Activated CD4-positive, alpha-beta T cell treated with anti-CD3 and anti-CD28 coated beads for 48 hours (primary cell): ENCODE measurements around the gene MARCHF10.

Experiments used
- DNase-seq: peaks from one replicate; pipeline ENCODE4 v3.0.0-alpha.2; 2020

The MARCHF10 gene

GRCh38 chr17:62653826-62654761 lies 154.0 kb downstream of the MARCHF10 start:
- peak; percentile 19 for DNase-seq

- DNase-seq: peak; percentile 95
Observed at GRCh38 chr17:62653002-62653825, 154.9 kb downstream of the MARCHF10 start.

- peak; percentile 37 for DNase-seq
Observed at GRCh38 chr17:62652251-62653001, 155.7 kb downstream of the MARCHF10 start.
